ENCODE measurements around the gene TRAF7.

Gene TRAF7

DNA sequence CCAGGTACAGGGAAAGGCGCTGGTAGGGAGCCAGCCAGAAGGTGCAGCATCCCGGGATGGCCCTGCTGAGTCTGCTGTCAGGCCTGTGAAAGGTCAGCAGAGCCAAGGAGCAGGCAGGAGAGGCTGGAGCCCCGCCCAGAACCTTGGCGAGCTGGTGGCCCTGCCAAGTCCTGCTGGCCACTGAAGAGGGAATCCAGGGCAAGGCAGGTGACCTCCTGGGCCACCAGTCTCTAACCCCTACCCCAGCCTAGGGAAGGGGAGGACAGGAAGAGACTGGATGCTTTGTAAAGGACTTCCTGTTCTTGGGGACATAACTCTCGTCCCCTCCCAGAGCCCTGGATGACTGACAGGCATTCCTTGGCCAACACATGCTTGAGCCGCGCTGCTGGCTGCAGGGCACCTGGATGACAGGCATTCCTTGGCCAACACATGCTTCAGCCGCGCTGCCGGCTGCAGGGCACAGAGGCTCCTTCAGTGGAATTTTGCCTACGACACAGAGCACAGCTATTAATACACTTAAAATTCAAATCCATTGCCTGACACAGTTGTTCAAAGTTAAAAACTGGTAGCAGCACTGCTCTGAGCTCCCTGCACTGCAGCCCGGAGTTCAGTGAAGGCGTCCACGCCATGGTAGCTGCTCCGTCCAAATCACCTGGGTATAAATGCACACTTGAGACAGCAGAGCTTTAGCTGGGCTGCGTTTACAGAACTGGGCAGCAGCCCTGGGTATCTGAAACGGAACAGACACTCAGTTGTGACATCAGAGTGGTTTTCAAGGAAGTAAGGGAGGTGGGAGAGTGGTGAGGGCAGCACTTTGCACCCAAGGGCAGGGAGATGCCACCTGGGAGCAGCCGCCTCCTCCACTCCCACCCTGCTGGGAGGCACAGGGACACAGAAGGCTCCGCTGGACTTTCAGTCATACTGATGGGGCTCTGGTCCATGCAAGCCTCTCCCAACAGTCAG is 57.1 kb downstream of the TRAF7 start:
- no peak for DNase-seq

DNA sequence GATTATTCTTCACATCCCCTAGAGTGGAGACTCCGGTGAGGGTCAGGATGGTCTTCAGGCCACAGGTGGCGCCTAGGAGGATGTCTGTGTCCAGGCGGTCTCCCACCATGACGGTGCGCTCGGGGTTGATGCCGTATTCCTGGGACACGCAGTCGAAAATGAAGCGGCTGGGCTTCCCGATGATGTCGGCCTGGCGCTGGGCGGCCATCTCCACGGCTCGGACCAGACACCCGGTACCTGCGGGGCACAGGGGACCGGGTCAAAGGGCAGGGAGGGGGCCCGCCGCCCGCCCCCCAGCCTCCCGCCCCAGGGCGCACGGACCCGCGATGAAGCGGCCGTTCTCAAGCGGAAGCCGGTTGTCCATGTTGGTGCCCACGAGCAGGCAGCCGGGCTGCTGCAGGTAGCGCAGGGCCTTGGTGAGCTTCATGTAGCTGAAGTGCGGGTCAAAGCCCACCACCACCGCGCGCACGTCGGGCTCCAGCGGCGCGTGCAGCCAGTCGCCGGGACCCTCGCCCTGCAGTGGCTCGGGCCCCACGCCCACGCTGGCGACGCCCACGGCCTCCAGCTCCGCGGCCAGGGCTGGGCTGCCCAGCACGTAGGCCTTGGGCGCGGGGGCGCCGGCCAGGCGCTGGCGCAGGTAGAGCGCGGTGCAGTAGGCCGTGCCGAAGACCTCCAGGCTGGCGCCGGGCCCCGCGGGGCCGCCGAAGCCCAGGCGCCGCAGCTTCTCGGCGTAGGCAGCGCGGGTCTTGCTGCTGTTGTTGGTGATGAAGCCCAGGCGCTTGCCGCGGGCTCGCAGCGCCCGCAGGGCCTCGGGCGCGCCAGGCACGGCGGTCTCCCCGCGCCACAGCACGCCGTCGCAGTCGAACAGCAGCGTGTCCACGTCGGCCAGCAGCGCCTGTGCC is 58.5 kb downstream of the TRAF7 start:
- no peak for DNase-seq

DNA sequence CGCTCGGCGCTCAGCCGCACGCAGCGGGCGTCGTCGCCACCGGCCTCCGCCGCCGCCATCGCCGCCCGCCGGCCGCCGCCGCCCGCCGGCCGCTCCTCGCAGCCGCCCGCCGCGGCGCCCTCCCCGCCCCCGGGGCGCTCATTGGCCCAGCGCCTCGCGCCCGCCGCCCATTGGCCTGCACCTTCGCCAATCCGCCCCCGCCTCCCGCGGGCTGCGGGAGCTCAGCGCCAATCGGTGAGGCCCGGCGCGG is 59.1 kb downstream of the TRAF7 start, which contains the start of gene PGP:
PGP (minus strand) TSS at position 122 of the 250 bp plus-strand sequence; CDS start at position 59, 63 bp downstream.
- no peak for DNase-seq

DNA sequence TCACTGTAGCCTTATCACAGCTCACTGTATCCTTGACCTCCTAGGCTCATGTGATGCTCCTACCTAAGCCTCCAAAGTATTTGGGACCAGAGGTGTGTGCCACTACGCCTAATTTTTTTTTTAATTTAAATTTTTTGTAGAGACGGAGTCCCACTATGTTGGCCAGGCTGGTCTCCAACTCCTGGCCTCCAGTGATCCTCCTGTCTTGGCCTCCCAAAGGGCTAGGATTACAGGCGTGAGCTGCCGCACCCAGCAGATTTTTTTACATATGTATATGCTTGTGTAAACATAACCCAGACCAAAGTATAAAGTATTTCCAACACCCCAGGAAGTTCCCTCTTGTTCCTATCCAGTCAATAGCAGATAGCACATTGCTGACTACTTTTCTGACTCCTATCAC is 60.7 kb downstream of the TRAF7 start:
- DNase-seq = no peak

DNA sequence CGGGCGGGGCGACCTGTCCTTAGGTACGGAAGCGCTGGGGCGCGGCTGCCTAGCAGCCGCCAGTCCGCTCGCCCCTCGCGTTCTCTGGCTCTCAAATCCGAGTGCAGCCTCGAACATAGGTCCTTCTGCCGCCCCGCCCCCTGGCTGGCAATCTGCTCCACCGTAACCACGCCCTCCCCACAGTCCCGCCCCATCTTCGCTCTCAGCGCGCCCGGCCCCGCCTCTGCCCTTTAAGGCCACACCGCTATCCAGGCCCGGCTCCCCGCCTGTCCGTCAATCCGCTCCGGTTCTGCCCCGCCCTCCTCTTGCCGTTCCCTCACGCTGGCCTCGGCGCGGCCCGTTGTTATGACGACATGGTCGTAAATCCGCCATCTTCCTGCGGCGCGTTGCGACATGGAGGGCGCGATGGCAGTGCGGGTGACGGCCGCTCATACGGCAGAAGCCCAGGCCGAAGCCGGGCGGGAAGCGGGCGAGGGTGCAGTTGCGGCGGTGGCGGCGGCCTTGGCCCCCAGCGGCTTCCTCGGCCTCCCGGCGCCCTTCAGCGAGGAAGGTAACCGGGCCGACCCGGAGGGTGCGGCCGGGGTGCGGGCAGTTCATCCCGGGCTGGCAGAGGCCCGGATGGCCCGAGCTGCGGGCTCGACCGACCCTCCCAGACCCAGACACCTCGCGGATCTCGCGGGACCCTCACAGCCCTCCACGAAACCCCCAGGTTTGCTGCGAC is 67.8 kb downstream of the TRAF7 start, which contains the start of gene E4F1:
E4F1 (plus strand) TSS at position 371 of the 721 bp plus-strand sequence; CDS start at position 394, 23 bp downstream.
- DNase-seq = peak; percentile 68 to 99 (median 97)

DNA sequence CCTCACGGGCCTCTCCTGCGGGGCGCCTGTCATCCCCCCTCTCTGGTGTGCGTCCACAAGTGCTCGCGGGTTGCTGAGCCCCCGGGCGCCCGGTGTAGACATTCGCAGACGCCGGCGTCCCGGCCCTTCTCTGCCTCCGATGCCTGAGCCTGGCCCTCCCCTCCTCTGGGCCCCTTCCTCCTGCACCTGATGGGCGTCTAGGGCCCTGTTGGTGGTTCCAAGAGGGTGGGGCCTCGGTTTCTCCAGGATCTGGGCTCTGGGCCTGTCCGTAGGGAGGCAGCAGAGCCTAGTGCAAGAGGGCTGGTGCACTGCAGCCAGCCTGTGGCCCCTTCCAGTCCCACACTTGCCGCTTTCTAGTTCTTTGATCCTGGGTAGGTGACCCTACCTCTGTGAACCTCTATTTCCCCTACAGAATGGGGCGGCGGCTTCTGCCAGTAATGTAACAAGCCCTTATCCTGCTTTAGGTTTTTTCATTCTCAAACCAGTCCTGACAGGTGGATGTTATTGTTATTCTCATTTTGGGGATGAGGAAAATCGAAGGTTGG is 68.4 kb downstream of the TRAF7 start:
- peak in 9 of 56 donors; percentile 23 to 62 (median 40) for DNase-seq

DNA sequence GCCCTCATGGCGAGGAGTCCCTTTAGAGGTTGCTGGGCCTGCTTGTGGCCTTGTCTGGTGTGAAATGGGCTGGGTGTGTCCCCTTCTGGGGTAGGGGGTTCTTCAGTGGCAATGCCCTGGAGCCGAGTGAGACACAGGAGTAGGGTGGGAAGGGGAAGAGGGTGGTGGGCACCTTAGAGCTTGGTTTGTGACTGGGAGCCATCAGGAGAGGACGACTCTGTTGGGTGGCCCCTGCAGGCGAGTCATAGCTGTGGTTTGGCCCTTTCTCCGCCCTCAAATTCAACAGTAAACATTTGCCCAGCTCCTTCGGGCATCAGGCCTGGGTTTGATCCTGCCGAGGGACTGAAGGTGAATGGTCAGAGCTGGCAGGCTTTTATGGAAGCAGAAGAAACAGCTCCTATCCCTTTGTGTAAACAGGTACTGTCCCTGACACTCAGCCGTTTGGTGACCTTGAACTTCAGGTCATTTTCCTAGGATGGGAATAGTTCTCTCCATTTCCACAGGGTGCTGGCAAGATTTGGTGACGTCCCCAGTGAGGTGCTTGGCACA is 70.7 kb downstream of the TRAF7 start:
- no peak for DNase-seq

DNA sequence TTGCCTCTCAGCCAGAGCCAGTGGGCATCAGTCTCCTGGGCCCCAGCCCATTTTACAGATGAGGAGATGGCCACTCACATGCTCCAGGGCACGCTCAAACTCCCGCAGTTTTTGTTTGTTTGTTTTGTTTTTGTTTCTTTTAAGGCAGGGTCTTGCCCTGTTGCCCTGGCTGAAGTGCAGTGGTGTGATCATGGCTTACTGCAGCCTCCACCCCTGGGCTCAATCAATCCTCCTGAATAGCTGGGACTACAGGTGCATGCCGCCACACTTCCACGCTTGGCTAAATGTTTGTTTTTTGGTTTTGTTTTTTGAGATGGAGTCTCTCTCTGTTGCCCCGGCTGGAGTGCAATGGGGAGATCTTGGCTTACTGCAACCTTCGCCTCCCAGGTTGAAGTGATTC is 71.3 kb downstream of the TRAF7 start:
- no peak for DNase-seq
